Neural progenitor cell (in vitro differentiated cells): ENCODE measurements around the gene TWNK. TPM values are rescaled to one million over a fixed set of nuclear protein-coding genes. Genes with fewer than 3 reads are reported as not detected.

Experiments
- DNase-seq: peaks from one replicate; pipeline ENCODE4 v3.0.0-alpha.2; 2016; ENCODE audit warnings: low spot score
- H2AFZ ChIP-seq: fragments of 200-600 bp; sonication (generic); replicated peaks from 2 replicates; pipeline ENCODE4 v1.6.1; 2016; ENCODE audit warnings: antibody characterized with exemption
- H3F3A ChIP-seq: fragments of 200-600 bp; sonication (generic); 2 replicates; pipeline ENCODE4 v1.6.1; 2016; ENCODE audit warnings: antibody characterized with exemption, low read depth
- H3K27ac ChIP-seq: fragments of 200-600 bp; sonication (generic); 2 replicates; pipeline ENCODE4 v1.5.1; 2016; ENCODE audit warnings: mild to moderate bottlenecking
- H3K27me3 ChIP-seq: fragments of 200-600 bp; sonication (generic); 2 replicates; pipeline ENCODE4 v1.6.1; 2016; ENCODE audit warnings: mild to moderate bottlenecking, moderate library complexity
- H3K36me3 ChIP-seq: fragments of 200-600 bp; sonication (generic); 2 replicates; pipeline ENCODE4 v1.5.1; 2016
- H3K4me1 ChIP-seq: fragments of 200-600 bp; sonication (generic); 2 replicates; pipeline ENCODE4 v1.6.1; 2016; ENCODE audit warnings: mixed run types
- H3K4me2 ChIP-seq: fragments of 200-600 bp; sonication (generic); 2 replicates; pipeline ENCODE4 v1.6.1; 2016
- H3K4me3 ChIP-seq: fragments of 200-600 bp; sonication (generic); 2 replicates; pipeline ENCODE4 v1.5.1; 2016
- H3K79me2 ChIP-seq: fragments of 200-600 bp; sonication (generic); 2 replicates; pipeline ENCODE4 v1.6.1; 2016; ENCODE audit warnings: low read depth
- H3K9ac ChIP-seq: fragments of 200-600 bp; sonication (generic); 2 replicates; pipeline ENCODE4 v1.6.1; 2016
- H3K9me3 ChIP-seq: fragments of 200-600 bp; sonication (generic); 2 replicates; pipeline ENCODE4 v1.5.1; 2016; ENCODE audit warnings: low read depth
- H4K20me1 ChIP-seq: fragments of 200-600 bp; sonication (generic); 2 replicates; pipeline ENCODE4 v1.6.1; 2016; ENCODE audit warnings: low read depth
- H3K27ac Mint-ChIP-seq: 3 replicates; pipeline ENCODE4 v1.8.0; 2021; ENCODE audit warnings: mixed read lengths
- H3K27me3 Mint-ChIP-seq: 2 replicates; pipeline ENCODE4 v1.8.0; 2022; ENCODE audit warnings: low read depth, mild to moderate bottlenecking, inconsistent platforms, moderate library complexity, mixed read lengths; ENCODE audit not compliant: insufficient read depth
- H3K36me3 Mint-ChIP-seq: 3 replicates; pipeline ENCODE4 v1.8.0; 2021; ENCODE audit warnings: mixed read lengths
- H3K4me1 Mint-ChIP-seq: 3 replicates; pipeline ENCODE4 v1.8.0; 2021; ENCODE audit warnings: mixed read lengths
- H3K4me3 Mint-ChIP-seq: 3 replicates; pipeline ENCODE4 v1.8.0; 2021; ENCODE audit warnings: mild to moderate bottlenecking, moderate library complexity, mixed read lengths
- H3K9me3 Mint-ChIP-seq: 3 replicates; pipeline ENCODE4 v1.8.0; 2020; ENCODE audit warnings: mixed read lengths
- EZH2 ChIP-seq: fragments of 200-600 bp; sonication (generic); IDR thresholded peaks from 2 replicates; pipeline ENCODE4 v1.6.1; 2017; ENCODE audit warnings: antibody characterized with exemption, mild to moderate bottlenecking, moderate library complexity
- EZH2phosphoT487 ChIP-seq: fragments of 200-600 bp; sonication (generic); IDR thresholded peaks from 2 replicates; pipeline ENCODE4 v1.6.1; 2017; ENCODE audit warnings: antibody characterized with exemption
- total RNA-seq: library from RNA; depleted of rRNA; stranded (reverse); fragments of >200 nt; gene quantifications from 2 replicates; pipeline ENCODE4 v1.2.3, GENCODE V29; 2015; ENCODE audit warnings: low replicate concordance
- TF ChIP-seq, protein P1 (sequence below): fragments of 200-600 bp; sonication (generic); IDR thresholded peaks from 2 replicates; pipeline ENCODE4 v1.5.1; 2017; ENCODE audit warnings: antibody characterized with exemption, mild to moderate bottlenecking

TWNK gene
- total RNA-seq, 1 donor from 2014 or later: 6.4 TPM

DNA sequence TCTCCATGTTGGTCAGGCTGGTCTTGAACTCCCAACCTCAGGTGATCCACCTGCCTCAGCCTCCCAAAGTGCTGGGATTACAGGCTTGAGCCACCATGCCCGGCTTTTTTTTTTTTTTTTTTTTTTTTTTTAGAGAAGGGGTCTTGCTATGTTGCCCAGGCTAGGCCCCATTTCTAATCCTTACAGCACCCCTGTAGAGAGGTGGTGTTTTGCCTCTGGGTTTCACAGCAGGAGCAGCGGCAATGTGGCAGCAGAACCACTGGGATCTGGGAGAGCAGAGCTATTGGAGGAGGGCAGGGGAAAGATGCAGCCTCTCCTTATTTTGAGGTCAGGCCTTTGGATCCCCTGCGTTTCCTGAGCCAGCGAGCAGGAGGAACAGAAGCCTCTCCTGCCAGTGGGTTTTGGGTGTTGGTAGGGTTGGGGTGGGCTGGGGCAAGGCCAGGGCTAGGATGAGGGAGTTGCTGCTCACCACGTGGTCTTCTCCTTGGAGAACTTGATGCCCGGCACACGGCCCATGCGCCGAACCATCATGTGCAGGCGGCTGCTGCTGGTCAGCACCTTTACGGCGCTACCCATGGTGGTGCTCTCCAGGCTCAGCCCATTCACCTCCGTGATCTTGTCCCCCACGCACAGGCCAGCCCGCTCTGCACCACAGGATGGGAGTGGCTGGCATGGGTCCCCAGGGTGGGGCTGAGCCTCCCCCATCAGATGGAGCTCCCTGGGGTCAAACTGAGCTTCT is 35.8 kb downstream of the TWNK start:
- Histone ChIP-seq H3K9me3 (no peaks in the 10 kb centered on the region), H4K20me1 (no peaks in the 10 kb centered on the region), H3K36me3 (no peaks in the 10 kb centered on the region), H3K27me3 (peaks cover 33% of the 10 kb centered on the region), H3K4me1 (peaks cover 14% of the 10 kb centered on the region), H3F3A (peaks cover 5% of the 10 kb centered on the region), H2AFZ (no peak overlapping the region), H3K4me3 (no peak overlapping the region), H3K79me2 (no peaks in the 10 kb centered on the region), H3K9ac (no peak overlapping the region), H3K4me2 (no peak overlapping the region), H3K27ac (no peak overlapping the region)
- Mint-ChIP-seq H3K4me1 (peaks cover 21% of the 10 kb centered on the region), H3K9me3 (no peaks in the 10 kb centered on the region), H3K27ac (no peak overlapping the region), H3K36me3 (no peaks in the 10 kb centered on the region), H3K27me3 (peaks cover 19% of the 10 kb centered on the region), H3K4me3 (no peak overlapping the region)
- DNase-seq: no peak
- no peak for TF ChIP-seq EZH2
- no peak for TF ChIP-seq EZH2phosphoT487
- TF ChIP-seq, protein P1, sequence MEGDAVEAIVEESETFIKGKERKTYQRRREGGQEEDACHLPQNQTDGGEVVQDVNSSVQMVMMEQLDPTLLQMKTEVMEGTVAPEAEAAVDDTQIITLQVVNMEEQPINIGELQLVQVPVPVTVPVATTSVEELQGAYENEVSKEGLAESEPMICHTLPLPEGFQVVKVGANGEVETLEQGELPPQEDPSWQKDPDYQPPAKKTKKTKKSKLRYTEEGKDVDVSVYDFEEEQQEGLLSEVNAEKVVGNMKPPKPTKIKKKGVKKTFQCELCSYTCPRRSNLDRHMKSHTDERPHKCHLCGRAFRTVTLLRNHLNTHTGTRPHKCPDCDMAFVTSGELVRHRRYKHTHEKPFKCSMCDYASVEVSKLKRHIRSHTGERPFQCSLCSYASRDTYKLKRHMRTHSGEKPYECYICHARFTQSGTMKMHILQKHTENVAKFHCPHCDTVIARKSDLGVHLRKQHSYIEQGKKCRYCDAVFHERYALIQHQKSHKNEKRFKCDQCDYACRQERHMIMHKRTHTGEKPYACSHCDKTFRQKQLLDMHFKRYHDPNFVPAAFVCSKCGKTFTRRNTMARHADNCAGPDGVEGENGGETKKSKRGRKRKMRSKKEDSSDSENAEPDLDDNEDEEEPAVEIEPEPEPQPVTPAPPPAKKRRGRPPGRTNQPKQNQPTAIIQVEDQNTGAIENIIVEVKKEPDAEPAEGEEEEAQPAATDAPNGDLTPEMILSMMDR: no peak

DNA sequence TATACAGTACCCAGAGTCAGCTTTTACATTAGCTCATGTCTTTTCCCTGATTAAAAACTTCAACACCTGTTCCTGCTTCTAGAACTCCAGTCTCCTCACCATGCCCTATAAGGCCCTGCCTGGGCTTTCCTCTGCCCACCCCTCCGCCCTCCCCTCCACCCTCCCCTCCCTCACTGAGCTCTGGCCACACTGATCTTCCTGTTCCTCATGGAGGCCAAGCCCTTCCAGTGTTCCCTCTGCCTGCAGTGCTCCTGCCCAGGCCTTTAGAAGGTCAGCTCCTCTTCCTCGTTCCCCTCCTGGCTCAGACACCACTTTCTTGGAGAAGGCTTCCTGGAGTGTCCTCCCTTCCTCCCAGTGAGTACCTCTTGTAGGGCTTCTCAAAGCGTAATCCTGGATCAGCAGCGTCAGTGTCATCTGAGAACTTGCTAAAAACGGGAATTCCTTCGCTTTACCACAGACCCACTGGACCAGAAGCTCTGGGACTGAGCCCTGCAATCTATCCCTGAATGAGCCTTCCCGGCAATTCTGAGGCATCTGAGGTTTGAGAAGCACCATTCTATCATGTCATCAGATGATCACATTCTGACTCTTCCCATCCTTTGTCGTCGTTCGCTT is 39.9 kb downstream of the TWNK start:
- TF ChIP-seq EZH2phosphoT487 (no peak), EZH2 (no peak)
- TF ChIP-seq, protein P1: no peak
- Histone ChIP-seq H3K27ac (no peak overlapping the region), H3K9me3 (no peaks in the 10 kb centered on the region), H3K79me2 (no peaks in the 10 kb centered on the region), H3F3A (peaks cover 13% of the 10 kb centered on the region), H3K4me3 (no peak overlapping the region), H4K20me1 (peaks cover 11% of the 10 kb centered on the region), H3K9ac (no peak overlapping the region), H3K4me1 (peaks cover 40% of the 10 kb centered on the region), H3K4me2 (peak overlapping the region; percentile 24), H3K36me3 (no peaks in the 10 kb centered on the region), H3K27me3 (peaks cover 36% of the 10 kb centered on the region), H2AFZ (no peak overlapping the region)
- Mint-ChIP-seq H3K27me3 (peaks cover 15% of the 10 kb centered on the region), H3K4me1 (peaks cover 40% of the 10 kb centered on the region), H3K36me3 (no peaks in the 10 kb centered on the region), H3K4me3 (peak overlapping the region; percentile 7), H3K9me3 (no peaks in the 10 kb centered on the region), H3K27ac (no peak overlapping the region)
- DNase-seq: no peak

DNA sequence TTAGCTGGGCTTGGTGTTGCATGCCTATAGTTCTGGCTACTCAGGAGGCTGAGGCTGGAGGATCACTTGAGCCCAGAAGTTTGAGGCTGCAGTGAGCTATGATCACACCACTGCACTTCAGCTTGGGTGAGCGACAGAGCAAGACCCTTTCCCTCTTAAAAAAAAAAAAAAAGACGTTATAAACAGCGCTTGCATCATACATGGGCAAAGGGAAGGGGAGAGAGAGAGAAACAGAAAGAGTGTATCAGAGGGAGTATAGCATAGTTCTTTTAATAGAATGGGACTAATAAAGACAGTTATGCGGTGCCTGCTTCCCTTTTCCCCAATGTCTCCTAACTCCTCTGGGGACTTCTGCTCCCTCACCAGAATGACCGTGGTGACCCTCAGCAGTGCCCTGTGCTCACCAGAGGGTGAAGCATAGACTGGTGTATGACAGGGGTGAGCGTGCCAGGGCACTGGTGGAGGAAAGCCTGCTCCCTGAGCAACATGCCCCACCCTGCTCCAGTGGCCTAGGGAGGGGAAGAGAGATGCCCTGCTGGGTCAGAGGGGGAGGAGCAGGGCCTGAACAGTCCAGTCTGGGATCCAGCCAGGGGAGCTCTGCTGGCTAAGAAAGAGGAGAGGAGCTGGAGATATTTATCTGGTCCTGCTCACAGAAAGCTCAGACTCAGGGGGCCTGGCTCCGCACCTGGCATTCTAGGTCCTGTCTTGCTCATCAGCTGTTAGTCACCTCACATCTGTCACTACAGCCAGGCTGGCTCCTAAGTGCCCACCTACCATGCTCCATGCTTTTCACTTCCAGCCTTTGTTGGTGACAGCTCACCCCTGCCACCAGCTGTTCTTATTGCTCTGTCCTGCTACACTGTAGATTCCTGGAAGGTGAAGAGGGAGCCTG is 41.3 kb downstream of the TWNK start:
- no peak overlapping the region for H3K9ac ChIP-seq
- DNase-seq: no peak
- Mint-ChIP-seq H3K9me3 (no peaks in the 10 kb centered on the region), H3K4me3 (peak overlapping the region; percentile 43), H3K27ac (no peak overlapping the region), H3K36me3 (no peaks in the 10 kb centered on the region), H3K27me3 (peaks cover 24% of the 10 kb centered on the region), H3K4me1 (peaks cover 51% of the 10 kb centered on the region)
- peaks cover 47% of the 10 kb centered on the region for H3K4me1 ChIP-seq
- H3K36me3 ChIP-seq: no peaks in the 10 kb centered on the region
- H4K20me1 ChIP-seq: peaks cover 22% of the 10 kb centered on the region
- no peak overlapping the region for H3K4me3 ChIP-seq
- TF ChIP-seq EZH2 (no peak), EZH2phosphoT487 (no peak)
- TF ChIP-seq, protein P1: no peak
- no peaks in the 10 kb centered on the region for H3K9me3 ChIP-seq
- no peaks in the 10 kb centered on the region for H3K79me2 ChIP-seq
- H3K27me3 ChIP-seq: peaks cover 51% of the 10 kb centered on the region
- H2AFZ ChIP-seq: no peak overlapping the region
- peak overlapping the region; percentile 81 for H3K4me2 ChIP-seq
- peaks cover 13% of the 10 kb centered on the region for H3F3A ChIP-seq
- no peak overlapping the region for H3K27ac ChIP-seq
